ENCODE data around the gene TRAF1. TPM values are rescaled to one million over a fixed set of nuclear protein-coding genes. Genes with fewer than 3 reads are reported as not detected.

TRAF1 gene
- total RNA-seq, 1 experiment from 2014 or later = 1.7 TPM

- Histone ChIP-seq H3K9ac (ENCODE audit: low read length) (no peak overlapping the region), H3K4me2 (ENCODE audit: low read length) (no peak overlapping the region), H3K4me3 (replicated peaks in 1 of 2; ENCODE audit: low read depth in 1 of 2, low read length in 2 of 2) (no peak overlapping the region), H3K4me1 (ENCODE audit: control insufficient read depth in 1 of 2, insufficient read depth in 2 of 2, low read length in 2 of 2) (peaks cover 11 to 21% of the 10 kb centered on the region in 2 experiments), H2AFZ (ENCODE audit: low read depth, low read length, poor library complexity, severe bottlenecking) (no peak overlapping the region), H3K27ac (ENCODE audit: low read depth, low read length) (no peak overlapping the region), H3K9me3 (ENCODE audit: control insufficient read depth in 1 of 2, insufficient read depth in 1 of 2, low read depth in 1 of 2, low read length in 2 of 2) (no peaks in the 10 kb centered on the region), H4K20me1 (ENCODE audit: insufficient read depth) (no peaks in the 10 kb centered on the region), H3K9me2 (ENCODE audit: insufficient read depth) (no peaks in the 10 kb centered on the region), H3K79me2 (ENCODE audit: insufficient read depth, low read length) (no peaks in the 10 kb centered on the region), H3K36me3 (ENCODE audit: control insufficient read depth in 1 of 2, insufficient read depth in 2 of 2, low read length in 2 of 2) (peaks cover 0 to 27% of the 10 kb centered on the region in 2 experiments; a peak in 2 of 4 replicates), H3K27me3 (ENCODE audit: insufficient read depth, low read length) (no peaks in the 10 kb centered on the region)
- ChIA-PET POLR2A (no interaction called here), RAD21 (ENCODE audit: low non-redundant PET in 1 of 2, low total read pairs in 2 of 2, uncharacterized antibody in 2 of 2, unreplicated experiment in 2 of 2) (no interaction called here), CTCF (no interaction called here)
- DNase-seq (ENCODE audit: low read depth, low spot score) (no peak), ATAC-seq (no peak)
- BruUV-seq (replicated peaks) = no TSS peak
- intact Hi-C loops (cut with micrococcal nuclease) = no loop called here
- no peak for TF ChIP-seq EZH2phosphoT487 (IDR thresholded peaks at IDR 0.05; ENCODE audit: borderline replicate concordance)
- TF ChIP-seq, protein P1, sequence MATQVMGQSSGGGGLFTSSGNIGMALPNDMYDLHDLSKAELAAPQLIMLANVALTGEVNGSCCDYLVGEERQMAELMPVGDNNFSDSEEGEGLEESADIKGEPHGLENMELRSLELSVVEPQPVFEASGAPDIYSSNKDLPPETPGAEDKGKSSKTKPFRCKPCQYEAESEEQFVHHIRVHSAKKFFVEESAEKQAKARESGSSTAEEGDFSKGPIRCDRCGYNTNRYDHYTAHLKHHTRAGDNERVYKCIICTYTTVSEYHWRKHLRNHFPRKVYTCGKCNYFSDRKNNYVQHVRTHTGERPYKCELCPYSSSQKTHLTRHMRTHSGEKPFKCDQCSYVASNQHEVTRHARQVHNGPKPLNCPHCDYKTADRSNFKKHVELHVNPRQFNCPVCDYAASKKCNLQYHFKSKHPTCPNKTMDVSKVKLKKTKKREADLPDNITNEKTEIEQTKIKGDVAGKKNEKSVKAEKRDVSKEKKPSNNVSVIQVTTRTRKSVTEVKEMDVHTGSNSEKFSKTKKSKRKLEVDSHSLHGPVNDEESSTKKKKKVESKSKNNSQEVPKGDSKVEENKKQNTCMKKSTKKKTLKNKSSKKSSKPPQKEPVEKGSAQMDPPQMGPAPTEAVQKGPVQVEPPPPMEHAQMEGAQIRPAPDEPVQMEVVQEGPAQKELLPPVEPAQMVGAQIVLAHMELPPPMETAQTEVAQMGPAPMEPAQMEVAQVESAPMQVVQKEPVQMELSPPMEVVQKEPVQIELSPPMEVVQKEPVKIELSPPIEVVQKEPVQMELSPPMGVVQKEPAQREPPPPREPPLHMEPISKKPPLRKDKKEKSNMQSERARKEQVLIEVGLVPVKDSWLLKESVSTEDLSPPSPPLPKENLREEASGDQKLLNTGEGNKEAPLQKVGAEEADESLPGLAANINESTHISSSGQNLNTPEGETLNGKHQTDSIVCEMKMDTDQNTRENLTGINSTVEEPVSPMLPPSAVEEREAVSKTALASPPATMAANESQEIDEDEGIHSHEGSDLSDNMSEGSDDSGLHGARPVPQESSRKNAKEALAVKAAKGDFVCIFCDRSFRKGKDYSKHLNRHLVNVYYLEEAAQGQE (IDR thresholded peaks at IDR 0.05; ENCODE audit: low read depth) = no peak
- TF ChIP-seq SP1 (IDR thresholded peaks at IDR 0.05; ENCODE audit: low read depth) = no peak
- no peak for TF ChIP-seq SIN3A (IDR thresholded peaks at IDR 0.05; ENCODE audit: low read depth)
- TF ChIP-seq TCF7L2 (IDR thresholded peaks at IDR 0.05; ENCODE audit: borderline replicate concordance, extremely low read depth, insufficient read depth, insufficient read length) = no peak
- no peak for TF ChIP-seq POLR2AphosphoS5 (IDR thresholded peaks at IDR 0.05; ENCODE audit: low read depth, low read length)
- no peak for TF ChIP-seq CBX3 (IDR thresholded peaks at IDR 0.05; ENCODE audit: low read depth)
- no peak for TF ChIP-seq CTCF (IDR thresholded peaks at IDR 0.05 in 2 of 3, conservative IDR thresholded peaks at IDR 0.05 in 1 of 3; ENCODE audit: borderline replicate concordance in 1 of 3, insufficient read depth in 1 of 3, low read depth in 2 of 3, low read length in 2 of 3)
- TF ChIP-seq ELF1 (IDR thresholded peaks at IDR 0.05; ENCODE audit: borderline replicate concordance, low read depth) = no peak
- no peak for TF ChIP-seq EGR1 (IDR thresholded peaks at IDR 0.05; ENCODE audit: low read depth)
- no peak for TF ChIP-seq POLR2A (IDR thresholded peaks at IDR 0.05; ENCODE audit: borderline replicate concordance, extremely low read depth, insufficient read depth, insufficient read length)
These were observed 59.9 kb downstream of the TRAF1 start for GRCh38 chr9:120866651-120867050.
